Heart left ventricle (tissue), 16 donors: Measurements from ENCODE around the gene SRRT. TPM values are rescaled to one million over a fixed set of nuclear protein-coding genes. Genes with fewer than 3 reads are reported as not detected.

ENCODE experiments used
- ATAC-seq, 4 donors: fragments of 200-7000 bp; cut with Tn5 transposase; one replicate each; pipeline ENCODE4 v1.9.1; 2020 to 2022; ENCODE audit warnings: moderate library complexity in 4 of 4, mild to moderate bottlenecking in 3 of 4, moderate number of reproducible peaks in 1 of 4
- DNase-seq, 5 donors: peaks; one replicate each; pipeline ENCODE4 v3.0.0-alpha.2; 2020
- H3K27ac ChIP-seq, 12 donors: fragments of 200-600 bp; sonication (generic) in 4 of 12; one replicate each; pipeline versions ENCODE4 v1.5.0 to v1.8.0; 2016 to 2022; ENCODE audit warnings: mild to moderate bottlenecking in 2 of 12
- H3K27me3 ChIP-seq, 9 donors: fragments of 200-600 bp; sonication (generic) in 2 of 9; one replicate each; pipeline versions ENCODE4 v1.5.1 to v1.8.0; 2016 to 2022; ENCODE audit warnings: mild to moderate bottlenecking in 3 of 9
- H3K36me3 ChIP-seq, 9 donors: fragments of 200-600 bp; sonication (generic) in 2 of 9; one replicate each; pipeline versions ENCODE4 v1.5.0 to v1.8.0; 2018 to 2022; ENCODE audit warnings: mild to moderate bottlenecking in 2 of 9
- H3K4me1 ChIP-seq, 12 donors: fragments of 200-600 bp; sonication (generic) in 4 of 12; one replicate each; pipeline versions ENCODE4 v1.5.0 to v1.8.0; 2016 to 2022; ENCODE audit warnings: mild to moderate bottlenecking in 3 of 12
- H3K4me3 ChIP-seq, 12 donors: fragments of 200-600 bp; sonication (generic) in 4 of 12; one replicate each; pipeline versions ENCODE4 v1.5.0 to v1.8.0; 2017 to 2022; ENCODE audit warnings: mild to moderate bottlenecking in 9 of 12, moderate library complexity in 4 of 12
- H3K9me3 ChIP-seq, 12 donors: fragments of 200-600 bp; sonication (generic) in 4 of 12; one replicate each; pipeline versions ENCODE4 v1.5.0 to v1.8.0; 2016 to 2022; ENCODE audit warnings: mild to moderate bottlenecking in 1 of 12
- CTCF ChIP-seq, 12 donors: fragments of 200-600 bp; sonication (generic) in 4 of 12; IDR thresholded peaks; one replicate each; pipeline versions ENCODE4 v1.5.0 to v1.8.0; 2018 to 2022; ENCODE audit warnings: antibody characterized with exemption in 12 of 12, mild to moderate bottlenecking in 5 of 12
- POLR2A ChIP-seq, 2 donors: fragments of 450-650 bp; IDR thresholded peaks; one replicate each; pipeline ENCODE4 v1.6.1; 2017; ENCODE audit warnings: antibody characterized with exemption in 2 of 2, mild to moderate bottlenecking in 2 of 2, moderate library complexity in 2 of 2
- WGBS, 4 donors: extraction: QIAGEN DNeasy Blood & Tissue Kit in 2 of 4; methylation state at CpG; one replicate each; pipeline versions ENCODE4 v1.1.5 to v1.1.7; 2013 to 2018; 5-methylcytosine and 5-hydroxymethylcytosine counted together
- intact Hi-C, 10 donors: fragments of 100-400 bp; cut with DNase I; formaldehyde crosslinking; loops; one replicate each; pipeline versions ENCODE4 v1.11.1 to v1.14.2; 2022
- polyA plus RNA-seq, 2 donors: library from polyadenylated mRNA; stranded (reverse); fragments of 200-250 nt; gene quantifications; one replicate each; pipeline ENCODE4 v1.2.3, GENCODE V29; 2013
- total RNA-seq, 9 donors: library from RNA; depleted of rRNA in 2 of 9; stranded (reverse); fragments of >200 nt in 2 of 9; fragmentation: NEBNext Ultra II Directional in 3 of 9; extraction: Animal tissue kit (Norgen Biotek cat#: 25700) in 3 of 9; gene quantifications; one replicate each; pipeline versions ENCODE4 v1.1.0 to v1.2.4, GENCODE V29; 2016 to 2023
- donor health status: ischemic (EF 13 %, LVEDD 7.1; RV severe dilation, severe dysfunction).
- donor health status: healthy with polysubstance abuse.
- donor health status: DM: no; HTN: yes; CAD: no.
- donor health status: DM: no; HTN: no; CAD: no.
- donor health status: ischemic (EF 25% LVEDD 6.9; RV normal size, moderate dysfunction).
- donor health status: ischemic (EF 25% LVEDD 5.7; RV mildly dilated, moderate dysfunction).
- donor health status: healthy.
- donor health status: DM: yes; HTN: yes; CAD: no.
- donor health status: ischemic (EF 35%, LVEDD 5.7; RV mildly dilated, moderate dysfunction).
- donor health status: nonischemic (EF 11% LVEDD 7.7; RV severe dilation, severe dysfunction).
- donor health status: DM: yes; HTN: yes; CAD: no.
- donor health status: PGD.
- donor health status: ischemic (EF 29% LVEDD 5.4; RV normal size, mild dysfunction).
- donor health status: nonischemic (EF 23%, LVEDD 6.1; RV moderate dilation, normal function).

The SRRT gene
- total and polyA plus RNA-seq, 11 donors: 31.0 to 62.2 (median 49.5) TPM

- WGBS, 4 donors: 42 to 53% (median 45%) methylated on average over 32 to 40 of the region's 40 CpGs
- Histone ChIP-seq H3K9me3 (no peaks in the 10 kb centered on the region), H3K4me3 (peak overlapping the region in 9 of 12 donors; percentile 46 to 61 (median 56)), H3K27ac (peak overlapping the region in 2 of 12 donors; percentile 22 to 54), H3K36me3 (no peaks in the 10 kb centered on the region), H3K27me3 (peaks cover 21 to 70% (median 37%) of the 10 kb centered on the region in 9 donors), H3K4me1 (peaks cover 2 to 48% (median 29%) of the 10 kb centered on the region in 12 donors)
- intact Hi-C loops: loop anchor here in 5 of 10 donors (1.0 to 10.0 kb wide), 8 partner anchors 165 to 401 kb away; no protein-coding TSS in a partner anchor
- DNase-seq: no peak
- TF ChIP-seq CTCF (IDR thresholded peaks at IDR 0.05) (no peak), POLR2A (IDR thresholded peaks at IDR 0.05) (no peak)
- ATAC-seq: no peak
Measured at GRCh38 chr7:100893910-100894721, 19.2 kb downstream of the SRRT start.

- intact Hi-C loops: loop anchor here in 9 of 10 donors (1.0 to 10.0 kb wide), 9 partner anchors 162 to 400 kb away; no protein-coding TSS in a partner anchor
- Histone ChIP-seq H3K9me3 (no peaks in the 10 kb centered on the region), H3K36me3 (no peaks in the 10 kb centered on the region), H3K27ac (peak overlapping the region in 6 of 12 donors; percentile 8 to 63 (median 38)), H3K4me1 (peaks cover 2 to 43% (median 26%) of the 10 kb centered on the region in 12 donors), H3K27me3 (peaks cover 21 to 73% (median 39%) of the 10 kb centered on the region in 9 donors), H3K4me3 (peak overlapping the region; percentile 34 to 61 (median 53))
- WGBS, 4 donors: 0 to 2% (median 1%) methylated on average over 23 to 83 of the region's 83 CpGs
- DNase-seq: peak in 3 of 5 donors; percentile 54 to 82 (median 59)
- peak in 1 of 4 donors; percentile 1 for ATAC-seq
- no peak for TF ChIP-seq POLR2A (IDR thresholded peaks at IDR 0.05)
- peak; percentile 67 to 83 (median 77) for TF ChIP-seq CTCF (IDR thresholded peaks at IDR 0.05)
Measured at GRCh38 chr7:100894860-100895700, 20.2 kb downstream of the SRRT start.

- Histone ChIP-seq H3K27ac (peak within 1 kb of the TSS in 6 of 12 donors; percentile 8 to 63 (median 38)), H3K4me3 (peak within 1 kb of the TSS; percentile 34 to 61 (median 53)), H3K9me3 (no peaks in the 10 kb centered on the region), H3K4me1 (peaks cover 2 to 38% (median 22%) of the 10 kb centered on the region in 12 donors), H3K36me3 (no peaks in the 10 kb centered on the region), H3K27me3 (peaks cover 21 to 73% (median 39%) of the 10 kb centered on the region in 9 donors)
- TF ChIP-seq POLR2A (IDR thresholded peaks at IDR 0.05) (no peak), CTCF (IDR thresholded peaks at IDR 0.05) (no peak)
- 0 to 1% (median 0%) methylated on average over 17 to 32 of the region's 32 CpGs; no CpG with 5 or more reads in 1 of the 4 donors for WGBS, 4 donors
- ATAC-seq: peak in 1 of 4 donors; percentile 8
- intact Hi-C loops: loop anchor here in 9 of 10 donors (5.0 to 10.0 kb wide), 8 partner anchors 162 to 399 kb away; no protein-coding TSS in a partner anchor
- no peak for DNase-seq
Measured at GRCh38 chr7:100895701-100895955, 20.7 kb downstream of the SRRT start, which contains the start of gene ACHE. Gene ACHE (minus strand): TSS chr7:100895888. CDS start chr7:100894232, 1,656 bp downstream.
